Bone marrow (tissue), 2 donors: ENCODE data around the gene PTPN21.

Experiments used
- DNase-seq, 2 donors: peaks; one replicate each; lab custom pipeline; 2025; lab: John Stamatoyannopoulos, UW

The PTPN21 gene

DNA sequence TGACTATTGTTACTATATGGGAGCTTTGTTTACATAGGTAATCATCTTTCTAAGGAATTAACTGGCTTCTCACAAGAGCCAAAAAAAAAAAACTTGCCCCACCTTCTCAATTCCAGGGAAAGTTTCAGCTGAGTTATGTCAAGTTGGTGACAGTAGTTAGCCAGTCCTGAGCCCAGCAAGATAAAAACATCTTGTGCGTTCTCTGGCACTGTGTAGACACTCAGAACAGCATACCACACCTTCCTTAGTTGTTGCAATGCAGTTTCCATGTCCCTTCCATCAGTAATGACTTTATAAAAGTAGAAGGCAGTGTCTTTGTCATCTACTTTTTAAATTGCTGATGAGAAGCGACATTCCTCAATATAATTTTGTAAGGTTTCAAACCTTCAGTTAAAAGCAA is 50.2 kb downstream of the PTPN21 start:
- DNase-seq: no peak

- DNase-seq: no peak
Observed at GRCh38 chr14:88503754-88504406, 50.9 kb downstream of the PTPN21 start.

GRCh38 chr14:88502740-88503139 is 52.1 kb downstream of the PTPN21 start:
- no peak for DNase-seq

DNA sequence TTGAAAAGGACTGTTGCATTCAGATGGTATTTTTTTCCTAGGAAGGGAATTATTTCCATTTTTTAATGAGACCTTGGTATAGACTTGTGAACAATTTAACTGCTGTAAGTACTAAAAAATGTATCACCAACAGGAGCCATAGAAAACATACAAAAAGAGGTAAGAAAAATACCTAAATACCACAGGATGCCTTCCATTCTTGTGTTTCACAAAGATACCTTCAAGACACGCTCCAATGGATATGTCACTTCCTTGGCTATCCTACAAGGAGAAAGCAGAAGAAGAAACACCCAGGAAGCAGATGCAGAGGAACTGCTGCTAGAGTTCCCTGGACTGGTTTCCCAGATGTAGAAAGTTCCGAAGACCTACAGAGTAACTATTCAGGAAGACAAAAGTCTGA is 54.2 kb downstream of the PTPN21 start:
- DNase-seq: no peak

GRCh38 chr14:88499225-88499624 is 55.6 kb downstream of the PTPN21 start:
- DNase-seq: no peak

GRCh38 chr14:88496414-88496813 is 58.4 kb downstream of the PTPN21 start:
- no peak for DNase-seq

- no peak for DNase-seq
Observed at GRCh38 chr14:88493392-88494185, 61.2 kb downstream of the PTPN21 start.

GRCh38 chr14:88492272-88493089 is 62.3 kb downstream of the PTPN21 start:
- peak; percentile 2 to 75 for DNase-seq

GRCh38 chr14:88490168-88490567 is 64.6 kb downstream of the PTPN21 start:
- DNase-seq: no peak

- no peak for DNase-seq
Observed at GRCh38 chr14:88488897-88489296, 65.9 kb downstream of the PTPN21 start.

GRCh38 chr14:88488081-88488480 is 66.7 kb downstream of the PTPN21 start:
- DNase-seq: no peak

DNA sequence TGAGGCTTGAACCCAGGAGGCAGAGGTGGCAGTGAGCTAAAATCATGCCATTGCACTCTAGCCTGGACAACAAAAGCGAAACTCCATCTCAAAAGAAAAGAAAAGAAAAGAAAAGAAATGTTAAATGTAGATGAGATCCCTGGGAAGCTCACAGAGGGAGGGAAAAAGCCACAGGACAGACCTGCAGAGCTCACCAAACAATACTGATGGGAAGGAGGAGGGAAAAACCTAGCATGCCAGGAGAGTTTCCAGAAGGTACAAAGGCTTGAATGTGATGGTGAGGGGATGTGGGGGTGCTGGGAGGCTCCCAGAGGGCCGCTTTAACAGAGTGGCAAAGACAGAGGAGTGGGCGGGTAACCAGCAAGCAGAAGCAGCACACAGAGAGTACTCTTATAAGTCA is 72.3 kb downstream of the PTPN21 start:
- no peak for DNase-seq

GRCh38 chr14:88481794-88482193 is 73.0 kb downstream of the PTPN21 start:
- no peak for DNase-seq

GRCh38 chr14:88481059-88481458 is 73.7 kb downstream of the PTPN21 start:
- no peak for DNase-seq

- no peak for DNase-seq
Observed at GRCh38 chr14:88479574-88479987, 75.2 kb downstream of the PTPN21 start.

DNA sequence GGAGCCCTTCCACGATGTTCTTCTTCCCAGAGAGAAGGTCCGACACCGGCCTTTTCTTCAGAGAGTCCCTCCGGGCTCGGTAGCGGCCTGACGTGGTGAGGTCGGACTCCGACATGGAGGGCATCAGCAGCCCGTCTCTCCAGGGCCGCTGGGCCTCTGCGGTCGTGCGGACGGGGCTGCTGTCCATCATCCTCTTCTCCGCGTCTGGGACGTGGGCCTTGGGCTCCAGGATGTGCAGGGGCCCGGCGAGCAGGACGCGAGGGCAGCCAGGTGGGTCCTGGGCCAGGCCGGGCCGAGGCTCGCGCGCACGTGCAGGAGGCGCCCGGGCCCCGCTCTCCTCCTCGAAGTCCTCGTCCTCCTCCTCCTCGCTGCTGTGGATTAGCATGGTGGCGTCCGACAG is 75.9 kb downstream of the PTPN21 start:
- DNase-seq: no peak

GRCh38 chr14:88477513-88478250 is 77.1 kb downstream of the PTPN21 start:
- no peak for DNase-seq

DNA sequence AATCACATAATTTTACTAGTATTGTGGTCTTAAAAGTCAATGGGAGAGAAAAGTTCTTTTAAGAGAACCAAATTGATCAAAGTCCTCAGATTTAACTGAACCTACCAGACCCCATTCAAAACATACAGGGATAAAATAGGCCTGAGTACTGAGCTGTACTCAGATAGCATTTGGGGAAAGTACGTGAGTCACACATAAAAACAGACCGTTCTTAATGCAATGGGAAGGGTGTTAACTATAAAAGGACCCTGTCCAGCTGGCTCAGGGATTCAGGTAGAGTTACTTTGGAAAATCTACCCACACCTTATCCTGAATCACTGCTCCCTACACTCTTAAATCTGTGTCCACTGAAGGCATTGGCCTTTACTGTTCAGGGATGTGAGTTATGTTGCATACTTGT is 78.0 kb downstream of the PTPN21 start:
- no peak for DNase-seq

- DNase-seq: no peak
Observed at GRCh38 chr14:88476214-88476774, 78.5 kb downstream of the PTPN21 start.

- DNase-seq: no peak
Observed at GRCh38 chr14:88473791-88474190, 81.0 kb downstream of the PTPN21 start.

- no peak for DNase-seq
Observed at GRCh38 chr14:88470542-88471440, 84.0 kb downstream of the PTPN21 start.
